Right kidney (tissue), 1 donor: ENCODE measurements around the gene KRTAP5-5.
"Not testable (repeated sequence)": the region's sequence is repeated elsewhere in the genome, so short reads cannot be mapped to it uniquely, and the experiment has no call there.

Experiments
- DNase-seq: peaks from one replicate; pipeline ENCODE4 v3.0.0-alpha.2; 2016

KRTAP5-5 gene

DNA sequence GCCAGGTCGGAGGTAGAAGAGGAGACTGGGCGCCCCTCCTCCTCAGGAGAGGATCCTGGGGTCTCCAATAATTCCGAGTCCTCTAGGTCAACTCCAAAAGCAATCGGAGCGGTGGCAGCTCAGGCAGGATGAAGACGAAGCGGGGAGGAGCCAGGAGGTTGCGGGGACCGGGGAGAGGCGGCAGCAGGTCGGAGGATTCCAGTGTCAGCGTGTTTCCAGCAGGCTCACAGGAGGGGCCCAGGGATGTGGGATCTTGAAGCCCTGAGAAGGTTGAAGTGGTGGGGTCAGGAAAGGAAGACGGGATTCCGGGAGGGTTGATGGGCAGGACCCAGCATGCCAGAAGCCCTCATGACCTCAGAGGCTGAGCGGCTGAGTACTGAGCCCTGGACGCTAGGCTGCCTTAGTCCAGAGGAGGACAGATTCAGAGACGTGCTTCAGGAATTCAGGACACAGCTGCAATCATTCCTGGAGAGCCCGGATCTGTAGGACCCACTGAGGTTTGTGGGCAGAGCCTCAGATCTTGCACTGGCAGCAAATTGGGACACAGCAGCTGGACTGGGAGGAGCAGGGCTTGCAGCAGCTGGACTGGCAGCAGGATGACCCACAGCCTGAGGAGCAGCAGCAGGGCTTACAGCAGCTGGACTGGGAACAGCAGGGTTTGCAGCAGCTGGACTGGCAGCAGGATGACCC is 22.3 kb upstream of the KRTAP5-5 start:
- peak; percentile 29 for DNase-seq

DNA sequence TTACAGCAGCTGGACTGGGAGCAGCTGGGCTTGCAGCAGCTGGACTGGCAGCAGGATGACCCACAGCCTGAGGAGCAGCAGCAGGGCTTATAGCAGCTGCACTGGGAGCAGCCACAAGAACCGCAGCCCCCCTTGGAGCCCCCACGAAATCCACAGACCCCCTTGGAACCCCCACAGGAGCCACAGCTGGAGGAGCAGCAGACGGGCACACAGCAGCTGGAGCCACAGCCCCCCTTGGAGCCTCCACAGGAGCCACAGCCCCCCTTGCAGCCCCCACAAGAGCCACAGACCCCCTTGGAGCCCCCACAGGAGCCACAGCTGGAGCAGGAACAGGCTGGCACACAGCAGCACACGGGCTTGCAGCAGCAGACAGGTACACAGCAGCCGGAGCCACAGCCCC is 21.7 kb upstream of the KRTAP5-5 start:
- DNase-seq, result not testable (repeated sequence)

DNA sequence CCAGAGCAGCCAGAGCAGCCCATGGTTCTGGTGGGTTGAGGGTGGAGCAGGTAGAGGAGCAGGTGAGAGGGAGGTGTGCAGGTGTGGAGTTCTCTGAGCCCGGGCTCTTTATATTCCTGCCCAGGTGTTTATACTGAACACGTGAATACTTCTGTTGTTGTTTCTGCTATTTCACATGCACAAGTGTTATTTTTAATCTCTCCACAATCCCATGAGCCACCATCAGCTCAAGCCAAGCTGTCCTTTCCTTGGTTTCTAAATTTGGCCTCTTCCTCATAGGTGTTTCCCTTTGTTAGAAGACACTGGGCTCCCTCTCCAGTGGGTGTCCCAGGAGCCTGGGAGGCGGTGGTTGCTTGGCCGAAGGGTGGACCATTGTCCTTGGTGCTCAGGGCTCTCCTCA is 21.2 kb upstream of the KRTAP5-5 start, which contains the start of gene KRTAP5-3:
TSS of gene KRTAP5-3 (minus strand) at position 101 of the 400 bp plus-strand sequence. CDS start at position 23, 78 bp downstream.
- DNase-seq, result no peak

DNA sequence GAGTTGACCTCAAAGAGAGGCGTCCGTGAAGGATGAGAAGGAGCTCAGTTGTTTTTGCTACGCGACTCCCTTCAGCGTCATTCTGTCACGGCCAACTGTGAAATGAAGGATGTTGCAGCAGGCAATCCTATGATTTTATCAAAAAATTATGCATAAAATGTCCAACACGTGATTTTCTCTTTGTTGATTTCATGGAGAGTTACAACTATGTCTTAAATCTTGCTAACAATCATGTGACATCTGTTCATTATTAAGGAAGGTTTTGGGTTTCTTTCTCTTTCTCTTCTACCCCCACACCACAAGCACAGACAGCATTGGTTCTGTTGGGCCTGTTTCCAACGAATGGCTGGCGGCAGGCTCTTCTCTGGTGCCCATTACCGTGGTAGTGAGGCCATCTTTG is 11.3 kb upstream of the KRTAP5-5 start:
- DNase-seq, result no peak

DNA sequence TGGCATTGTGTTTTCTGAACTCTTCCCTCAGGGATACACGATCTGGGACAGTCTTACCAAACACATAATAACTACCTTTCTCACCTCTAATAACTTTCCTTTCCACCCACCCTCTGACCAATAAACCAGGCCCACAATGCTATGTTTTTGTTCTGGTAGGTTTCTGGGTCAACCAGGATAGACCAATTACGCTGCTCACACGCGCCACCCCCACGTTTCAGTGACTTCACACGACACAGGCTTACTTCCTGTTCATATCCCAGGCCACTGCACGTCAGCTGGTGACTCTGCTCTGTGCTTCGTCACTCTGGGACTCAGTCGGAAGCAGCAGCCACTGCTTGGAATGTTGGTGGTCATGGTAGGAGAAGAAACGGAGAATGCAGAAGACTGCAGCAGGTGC is 10.1 kb upstream of the KRTAP5-5 start:
- no peak for DNase-seq

DNA sequence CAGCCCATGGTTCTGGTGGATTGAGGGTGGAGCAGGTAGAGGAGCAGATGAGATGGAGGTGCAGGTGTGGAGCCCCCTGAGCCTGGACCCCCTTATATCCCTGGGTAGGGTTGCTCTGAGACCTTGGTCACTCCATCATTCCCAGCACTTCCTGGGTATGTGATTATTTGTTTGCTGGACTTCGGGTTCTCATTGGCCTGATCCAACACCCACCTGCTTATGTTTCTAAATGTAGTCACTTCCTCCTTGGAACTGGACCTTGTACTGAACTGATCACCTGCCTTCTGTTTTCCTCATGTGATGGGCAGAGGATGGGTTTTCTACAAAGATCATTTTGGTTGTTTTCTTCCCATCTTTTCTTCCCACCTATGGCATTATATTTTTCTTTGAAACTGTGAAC is 7.5 kb upstream of the KRTAP5-5 start, which contains the start of gene KRTAP5-4:
TSS of gene KRTAP5-4 (minus strand) at position 53 of the 400 bp plus-strand sequence. CDS start at position 8, 45 bp downstream.
- DNase-seq, result no peak

DNA sequence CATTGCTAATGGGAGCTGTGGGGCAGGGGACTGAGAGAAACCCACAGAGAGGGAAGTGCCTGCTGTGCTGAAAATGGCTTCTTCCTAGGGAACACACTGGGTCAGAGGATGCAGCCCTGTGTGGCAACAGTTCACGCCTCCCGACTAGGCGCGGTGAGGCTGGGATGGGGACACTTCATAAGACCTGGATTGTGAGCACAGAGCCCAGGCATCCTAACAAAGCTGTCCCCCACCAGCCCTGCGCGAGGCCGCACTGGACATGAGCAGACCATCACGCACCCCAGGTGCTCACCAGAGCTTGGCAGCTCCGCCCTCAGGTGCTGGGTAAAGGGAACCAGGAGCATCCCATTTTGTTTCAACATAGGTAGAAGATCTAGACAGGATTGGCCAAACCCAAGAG is 5.9 kb upstream of the KRTAP5-5 start:
- DNase-seq, result no peak

DNA sequence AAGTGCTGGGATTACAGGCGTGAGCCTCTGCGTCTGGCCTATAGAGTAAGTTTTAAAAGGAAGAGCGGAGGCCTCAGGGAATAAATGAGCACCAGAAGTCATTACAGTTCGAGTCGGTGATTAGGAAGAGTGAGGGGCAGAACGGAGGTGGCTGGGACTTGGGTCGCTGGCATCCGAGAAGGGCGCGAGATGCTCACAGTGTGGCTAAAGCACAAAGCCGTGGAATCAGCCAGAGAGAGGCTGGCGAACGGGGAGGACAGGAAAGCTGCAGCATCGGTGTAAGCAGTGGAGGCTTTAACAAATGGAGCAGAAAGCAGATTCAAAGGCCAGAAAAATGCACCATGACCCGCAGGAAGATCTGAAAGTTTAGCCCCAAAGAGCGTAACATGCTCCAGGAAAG is 5.0 kb upstream of the KRTAP5-5 start:
- no peak for DNase-seq

DNA sequence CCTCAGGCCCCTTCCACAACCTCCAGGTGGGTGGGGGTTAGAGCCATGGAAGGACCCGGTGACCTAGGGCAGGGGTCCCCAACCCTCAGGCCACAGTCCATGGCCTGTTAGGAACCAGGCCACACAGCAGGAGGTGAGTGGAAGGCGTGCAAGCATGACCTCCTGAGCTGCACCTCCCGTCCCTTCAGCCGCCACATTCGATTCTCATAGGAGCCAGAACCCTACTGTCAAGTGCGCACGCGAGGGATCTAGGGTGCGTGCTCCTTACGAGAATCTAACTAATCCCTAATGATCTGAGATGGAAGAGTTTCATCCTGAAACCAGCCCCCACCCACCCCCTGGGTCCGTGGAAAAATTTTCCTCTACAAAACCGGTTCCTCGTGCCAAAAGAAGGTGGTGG is 4.0 kb upstream of the KRTAP5-5 start:
- no peak for DNase-seq

DNA sequence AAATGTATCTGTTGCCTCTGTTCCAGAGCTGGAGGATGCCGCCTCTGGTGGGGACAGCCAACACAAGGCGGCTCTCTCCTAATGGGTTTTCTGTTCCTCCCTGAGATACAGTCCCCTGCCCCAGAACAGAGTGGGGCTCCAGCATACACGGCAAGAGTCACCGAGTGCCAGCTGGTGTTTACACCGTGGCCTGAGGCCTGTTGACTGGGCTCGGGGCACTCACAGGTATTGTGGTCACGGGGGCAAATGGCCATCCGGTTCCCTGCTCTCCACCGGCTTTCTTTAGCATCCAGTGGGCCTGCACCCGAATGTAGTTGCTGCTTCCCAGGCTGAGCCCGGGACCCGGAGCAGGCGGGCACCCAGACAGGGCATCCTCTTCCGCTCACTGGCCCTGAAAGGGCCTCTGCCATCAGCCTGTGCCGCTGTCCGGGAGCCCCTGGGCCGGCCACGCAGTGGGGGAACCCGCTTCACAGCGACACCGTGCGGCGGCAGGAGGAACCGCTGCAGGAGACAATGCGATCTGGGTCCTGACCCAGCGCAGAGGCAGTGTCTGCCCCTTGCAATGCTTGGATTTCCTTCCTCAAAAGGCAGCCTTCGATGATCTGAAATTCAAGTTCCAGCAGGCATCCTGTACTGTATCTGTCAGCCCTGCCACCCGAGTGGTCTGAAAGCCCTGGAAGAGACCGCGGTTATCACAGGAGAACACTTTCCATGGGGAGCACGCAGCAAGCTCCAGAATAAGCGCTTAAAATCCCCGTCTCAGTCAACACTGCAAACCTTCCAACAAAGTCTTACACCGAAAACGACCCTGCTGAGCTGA is 859 bp upstream of the KRTAP5-5 start:
- peak; percentile 61 for DNase-seq

DNA sequence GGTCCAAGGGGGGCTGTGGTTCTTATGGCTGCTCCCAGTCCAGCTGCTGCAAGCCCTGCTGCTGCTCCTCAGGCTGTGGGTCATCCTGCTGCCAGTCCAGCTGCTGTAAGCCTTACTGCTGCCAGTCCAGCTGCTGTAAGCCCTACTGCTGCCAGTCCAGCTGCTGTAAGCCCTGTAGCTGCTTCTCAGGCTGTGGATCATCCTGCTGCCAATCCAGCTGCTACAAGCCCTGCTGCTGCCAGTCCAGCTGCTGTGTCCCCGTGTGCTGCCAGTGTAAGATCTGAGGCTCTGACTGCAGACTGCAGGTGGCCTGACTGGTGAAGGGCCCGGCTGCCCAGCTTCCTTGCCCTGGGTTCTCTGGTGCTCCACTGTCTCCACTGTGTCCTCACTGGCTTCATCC is 696 bp downstream of the KRTAP5-5 start:
- DNase-seq, result no peak

DNA sequence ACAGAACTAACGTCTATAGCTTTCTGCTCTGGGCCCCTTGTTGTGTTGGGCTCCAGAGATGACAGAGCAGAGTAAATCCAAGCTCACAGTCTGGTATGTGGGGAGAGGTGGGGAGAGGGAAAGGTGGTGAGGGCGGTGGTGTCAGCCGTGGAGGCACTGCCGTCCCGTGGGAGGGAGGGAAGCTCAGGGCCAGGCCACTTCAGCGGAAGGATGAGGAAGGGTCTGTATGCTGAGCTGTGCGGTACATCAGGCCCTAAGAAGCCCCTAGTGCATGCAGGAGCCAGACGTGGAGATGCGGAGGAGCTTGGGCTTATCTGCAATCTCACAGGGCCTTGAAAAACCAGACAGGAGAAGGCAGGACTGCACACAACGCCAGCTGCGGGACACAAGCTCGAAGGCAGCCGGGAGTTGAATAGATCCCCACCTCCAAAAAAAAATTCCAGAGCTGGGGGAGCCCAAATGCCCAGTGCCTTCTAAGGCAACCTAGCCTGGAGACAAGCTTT is 1.5 kb downstream of the KRTAP5-5 start:
- no peak for DNase-seq

DNA sequence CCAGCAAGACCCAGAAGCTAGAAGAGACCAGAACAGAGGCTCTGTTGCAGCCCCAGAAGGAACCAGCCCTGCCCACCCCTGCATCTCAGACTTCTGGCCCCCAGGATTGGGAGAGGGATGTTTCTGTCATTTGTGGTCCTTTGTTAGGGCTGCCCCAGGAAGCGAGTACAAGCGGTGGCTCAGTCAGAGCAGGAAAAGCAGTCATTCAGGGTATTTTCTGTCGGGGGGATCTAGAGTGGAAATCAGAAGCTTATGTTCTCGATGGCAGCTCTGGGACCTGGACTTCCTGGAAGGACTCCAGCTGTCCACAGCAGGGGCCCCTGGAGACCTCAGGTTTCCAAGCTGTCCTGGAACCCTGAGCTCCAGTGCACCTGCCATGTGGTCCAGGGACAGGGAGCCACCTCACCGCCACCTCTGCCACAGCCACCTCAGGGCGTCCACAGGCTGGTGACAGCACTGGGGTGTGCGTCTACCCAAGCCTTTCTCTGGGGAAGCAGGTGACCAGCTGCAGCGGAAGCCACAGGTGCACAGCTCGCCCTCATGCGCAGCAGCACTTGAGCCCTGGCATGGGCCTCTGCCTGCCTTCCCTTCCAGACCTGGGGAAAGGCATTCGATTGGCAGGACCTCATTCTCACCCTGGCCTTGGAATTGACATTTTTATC is 2.6 kb downstream of the KRTAP5-5 start:
- DNase-seq, result no peak

DNA sequence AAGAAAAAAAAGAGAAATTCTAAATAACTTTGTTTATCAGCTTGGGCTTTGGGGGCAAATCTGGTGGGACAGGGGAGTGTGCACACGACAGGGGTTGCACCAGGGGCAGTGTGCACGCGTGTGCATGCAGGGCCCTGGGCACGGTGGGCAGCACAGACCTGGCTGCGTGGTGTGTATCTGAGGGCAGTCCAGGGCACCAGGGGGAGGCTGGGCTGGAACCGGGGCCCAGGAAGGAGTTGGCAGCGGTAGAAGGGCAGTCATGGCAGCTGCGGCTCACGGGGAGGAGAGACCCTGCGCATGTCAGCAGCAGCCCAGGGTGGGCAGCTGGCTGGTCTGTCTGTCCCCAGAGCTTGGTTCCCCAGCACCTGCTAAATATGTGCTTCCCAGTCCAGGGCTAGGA is 4.3 kb downstream of the KRTAP5-5 start:
- no peak for DNase-seq

DNA sequence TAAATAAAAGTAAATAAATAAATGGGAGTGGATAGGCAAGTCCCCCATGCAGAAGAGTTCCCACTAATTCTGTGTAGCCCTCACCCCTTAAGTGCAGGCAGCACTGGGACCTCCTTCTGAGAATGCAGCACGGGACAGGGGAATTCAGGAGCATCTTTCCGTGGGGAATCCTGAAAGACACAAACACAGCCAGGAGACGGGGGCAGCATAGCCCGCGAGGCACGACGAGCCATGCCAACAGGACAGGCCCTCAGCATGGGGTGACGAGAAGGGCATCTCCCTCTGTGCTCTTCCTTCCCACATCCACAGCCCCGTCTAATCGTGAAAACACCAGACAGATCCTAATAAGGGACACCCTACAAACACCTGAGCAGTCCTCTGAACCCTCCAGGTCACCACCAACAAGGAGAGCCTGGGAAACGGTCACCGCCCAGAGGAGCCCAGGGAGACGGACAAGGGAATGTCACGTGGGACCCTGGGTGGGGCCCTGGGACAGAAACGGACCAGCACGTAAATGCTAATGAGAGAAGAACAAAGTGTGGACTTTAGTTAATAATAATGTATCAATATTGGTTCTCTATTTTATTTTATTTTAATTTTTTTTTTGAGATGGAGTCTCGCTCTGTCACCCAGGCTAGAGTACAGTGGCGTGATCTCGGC is 6.8 kb downstream of the KRTAP5-5 start:
- no peak for DNase-seq

DNA sequence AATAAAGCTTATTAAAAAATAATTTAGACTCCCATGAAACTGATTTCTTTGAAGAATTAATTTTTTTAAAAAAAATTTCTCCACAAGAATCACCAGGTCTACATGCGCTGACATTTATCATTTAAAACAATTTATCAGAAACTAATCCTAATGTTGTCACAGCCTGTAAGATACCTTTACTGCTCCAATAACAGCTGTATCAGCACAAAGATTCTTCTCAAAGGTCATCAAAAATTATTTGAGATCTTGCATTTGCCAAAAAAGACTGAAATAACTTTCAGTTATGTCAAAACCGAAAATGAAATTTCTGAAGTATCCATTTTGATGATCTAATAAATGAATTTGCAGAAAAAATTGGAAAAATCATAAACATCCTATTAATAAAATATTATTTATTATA is 8.1 kb downstream of the KRTAP5-5 start:
- no peak for DNase-seq

DNA sequence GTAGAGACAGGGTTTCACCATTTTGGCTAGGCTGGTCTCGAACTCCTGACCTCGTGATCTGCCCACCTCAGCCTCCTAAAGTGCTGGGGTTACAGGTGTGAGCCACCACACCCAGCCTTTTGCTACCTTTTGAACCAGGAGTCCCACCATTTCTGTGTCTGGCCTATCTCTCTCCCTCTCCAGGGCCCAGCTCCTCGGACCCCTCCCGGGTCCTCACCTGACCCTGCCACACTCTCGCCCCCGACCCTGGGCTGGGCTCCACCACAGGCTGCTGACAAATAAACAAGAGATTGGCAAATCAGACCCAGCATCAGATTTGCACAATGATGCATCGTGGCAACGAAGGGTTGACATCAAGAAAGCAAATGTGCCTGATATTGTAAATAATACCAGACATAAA is 8.8 kb downstream of the KRTAP5-5 start:
- DNase-seq, result no peak

DNA sequence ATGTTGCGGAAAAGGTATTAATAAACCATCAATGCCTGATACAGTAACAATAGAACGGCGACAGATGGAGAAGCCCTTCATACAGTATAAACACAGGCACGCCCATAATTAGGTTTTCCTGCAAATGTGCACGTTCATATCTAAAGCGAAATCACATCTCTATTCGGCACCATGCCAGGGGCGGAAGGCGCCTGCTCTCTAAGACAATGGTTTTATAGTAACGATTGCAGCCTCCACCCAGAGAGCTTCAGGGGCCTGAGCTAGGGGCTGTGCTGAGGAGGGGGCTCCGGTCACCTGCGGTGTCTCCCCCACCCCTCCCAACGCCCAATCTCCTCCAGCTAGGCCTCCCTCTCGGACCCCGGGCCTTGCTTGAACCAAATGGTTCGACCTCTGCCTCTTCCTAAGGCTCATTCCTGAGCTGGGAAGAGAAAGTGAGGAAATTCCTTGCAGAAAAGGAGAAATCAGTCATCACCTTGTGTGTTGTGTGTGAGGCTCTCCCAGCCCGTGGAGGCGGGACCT is 9.6 kb downstream of the KRTAP5-5 start:
- no peak for DNase-seq

DNA sequence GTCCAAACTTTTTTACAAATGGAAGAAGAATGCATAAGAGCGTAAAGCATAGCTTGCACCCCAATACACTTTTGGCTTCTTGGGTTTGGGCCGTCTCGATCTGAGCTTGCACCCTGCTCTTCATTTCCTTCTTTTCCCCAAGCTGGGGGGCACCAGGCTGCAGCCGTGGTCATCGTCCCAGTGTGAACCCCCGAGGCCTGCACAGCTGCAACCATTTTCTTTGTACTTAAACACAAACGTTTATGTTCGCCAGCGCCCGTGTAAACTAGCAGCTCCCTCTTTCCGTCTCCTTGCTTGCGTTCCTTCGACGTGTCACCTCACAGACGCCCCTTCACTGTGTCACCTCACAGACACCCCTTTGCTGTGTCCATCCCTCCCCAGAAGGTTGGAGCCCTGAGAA is 10.1 kb downstream of the KRTAP5-5 start:
- no peak for DNase-seq

DNA sequence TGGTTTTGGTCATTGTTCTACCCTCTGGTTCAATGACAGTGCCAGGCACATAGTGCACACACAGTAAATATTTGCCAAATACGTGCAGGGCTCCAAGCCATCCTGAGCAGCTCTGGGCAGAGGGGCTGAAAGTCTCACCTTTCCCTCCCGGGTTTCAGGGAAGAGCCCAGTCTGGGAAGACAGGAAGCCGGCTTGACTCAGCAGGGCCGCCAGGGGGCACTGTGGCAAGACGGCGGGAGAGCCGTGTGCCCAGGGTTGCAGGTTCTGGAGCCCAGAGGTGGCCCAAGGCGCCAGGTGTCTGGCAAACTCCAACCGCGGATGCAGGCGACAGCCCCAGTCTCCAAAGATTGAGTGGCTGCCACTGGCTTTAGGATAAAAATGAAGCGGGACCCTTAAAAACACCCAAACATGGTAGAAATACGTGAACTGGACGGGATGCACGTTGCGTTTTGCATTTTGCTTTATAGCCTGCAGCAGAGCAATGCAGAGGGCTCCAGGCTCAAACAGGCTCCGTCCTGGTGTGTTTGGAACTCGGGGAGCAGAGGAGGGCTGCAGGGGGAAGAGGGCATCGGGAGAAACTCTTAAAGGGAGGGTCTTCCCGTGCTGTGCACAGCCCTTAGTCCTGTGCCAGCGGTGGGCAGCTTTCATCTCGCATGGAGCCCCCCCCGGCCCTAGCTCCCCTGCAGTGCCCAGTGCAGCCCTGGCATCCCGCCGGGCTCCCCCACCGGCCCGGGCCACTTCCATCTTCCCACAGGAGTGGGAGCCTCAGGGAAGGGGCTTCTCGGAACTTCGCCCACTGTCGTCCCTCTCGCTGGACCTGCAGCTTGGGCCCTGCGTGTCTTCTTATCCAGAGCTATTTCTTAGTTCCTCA is 10.7 kb downstream of the KRTAP5-5 start:
- peak; percentile 38 for DNase-seq

DNA sequence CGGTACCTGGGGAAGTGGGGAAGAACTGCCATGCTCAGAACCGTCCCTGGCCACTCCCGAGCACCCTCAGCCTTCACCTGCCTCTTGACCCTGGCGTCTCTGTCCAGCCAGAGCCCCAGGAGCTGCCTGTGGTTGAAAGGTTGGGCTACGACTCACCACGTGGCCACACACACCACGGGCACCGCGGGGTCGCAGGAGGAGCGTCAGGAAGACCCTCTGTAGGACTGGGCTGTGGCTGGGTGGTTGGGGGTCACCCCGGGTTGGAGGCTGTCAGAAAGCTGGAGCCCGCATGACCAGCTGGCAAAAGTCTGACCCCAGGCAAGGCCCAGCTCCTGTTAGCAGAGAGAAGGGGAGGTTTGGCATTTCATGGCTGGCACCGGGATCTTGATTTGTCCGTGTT is 11.5 kb downstream of the KRTAP5-5 start:
- no peak for DNase-seq
